HG03159 (cell line): ENCODE data around the gene KCTD20.
"Not testable (repeated sequence)": the region's sequence is repeated elsewhere in the genome, so short reads cannot be mapped to it uniquely, and the experiment has no call there.

ENCODE experiments used
- ATAC-seq: cut with Tn5 transposase; IDR thresholded peaks from one replicate; pipeline ENCODE4 v1.9.1; 2021; ENCODE audit warnings: mild to moderate bottlenecking, moderate library complexity; ENCODE audit not compliant: unreplicated experiment

The KCTD20 gene

DNA sequence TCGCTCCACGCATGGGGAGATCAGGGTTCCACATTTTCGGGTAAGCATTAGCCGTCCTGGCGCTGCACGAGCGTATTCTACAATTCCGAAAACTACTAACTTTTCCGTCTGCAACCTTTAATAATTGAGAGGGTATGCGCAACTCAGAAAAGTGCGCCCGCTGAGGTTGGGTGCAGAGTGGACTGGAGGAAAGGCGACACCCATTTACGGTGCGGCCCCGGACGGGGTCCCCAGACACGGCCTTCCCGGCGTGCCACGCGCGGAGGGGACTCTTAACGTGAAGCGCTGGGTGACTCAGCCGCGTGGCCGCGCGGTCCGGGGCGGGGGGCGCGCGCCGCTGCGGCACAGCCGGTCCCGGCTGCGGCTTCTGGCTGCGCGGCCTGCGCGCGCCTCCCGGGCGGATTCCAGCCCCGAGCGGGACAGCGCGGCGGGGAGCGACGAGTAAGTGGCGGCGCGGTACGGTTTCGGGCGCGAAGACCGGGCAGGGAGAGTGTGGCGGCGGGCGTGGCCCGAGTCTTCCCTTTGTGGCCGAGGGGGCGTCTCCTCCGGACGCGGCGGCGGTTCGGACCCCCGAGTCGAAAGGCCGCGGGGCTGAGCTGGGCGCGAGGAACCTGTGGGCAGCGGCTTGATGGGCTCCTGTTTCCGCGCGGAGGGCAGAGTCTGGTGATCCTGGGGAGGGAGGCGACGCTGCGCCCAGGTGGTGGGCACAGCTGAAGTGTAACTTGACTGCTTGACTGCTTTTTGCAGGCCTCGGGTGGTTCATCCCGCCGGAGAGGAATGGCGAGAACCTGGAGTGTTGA lies at the start of gene KCTD20, which contains the start of gene PXT1:
TSS of gene KCTD20 (plus strand) at position 330 of the 800 bp plus-strand sequence. CDS start 27,098 bp downstream, outside the sequence.
TSS of gene PXT1 (minus strand) at position 184 of the 800 bp plus-strand sequence. CDS start 16,772 bp downstream, outside the sequence.
- peak; percentile 83 for ATAC-seq

DNA sequence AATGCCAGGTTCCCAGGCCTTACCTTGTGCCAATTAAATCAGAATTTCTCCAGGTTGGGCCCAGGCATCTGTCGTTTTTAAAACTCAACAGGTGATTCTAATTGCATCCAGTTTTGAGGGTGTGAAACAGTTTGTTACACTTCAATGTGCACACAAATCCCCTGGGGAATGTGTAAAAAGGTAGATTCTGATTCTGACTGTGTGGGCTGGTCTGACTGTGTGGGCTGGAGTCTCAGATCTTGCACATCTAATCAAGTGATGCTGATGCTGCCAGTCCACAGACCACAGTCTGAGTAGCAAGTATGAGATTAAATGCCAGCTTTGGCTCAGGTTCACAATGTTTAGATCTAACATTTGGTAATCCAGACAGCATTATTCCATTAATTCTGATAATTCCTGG lies 42.8 kb upstream of the KCTD20 start:
- ATAC-seq: no peak

DNA sequence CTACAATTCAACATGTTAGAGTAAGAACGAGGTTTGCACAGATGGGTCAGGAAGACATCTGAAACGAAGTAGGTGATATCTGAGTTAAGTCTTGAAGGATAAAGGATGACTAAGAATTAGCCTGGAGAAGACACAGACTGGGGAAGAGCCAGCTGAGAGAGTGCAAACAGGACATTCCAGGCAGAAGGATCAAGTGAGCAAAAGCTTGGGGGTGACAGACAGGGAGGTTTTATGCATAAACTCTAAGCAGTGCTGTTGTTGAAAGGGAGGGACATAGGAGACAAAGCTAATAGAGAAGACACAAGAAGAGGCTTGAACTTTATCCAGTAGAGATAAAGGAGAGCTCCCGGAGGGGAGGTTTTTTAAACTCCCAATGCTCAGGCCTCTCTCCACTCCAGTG lies 40.3 kb upstream of the KCTD20 start:
- no peak for ATAC-seq

- no peak for ATAC-seq
Measured at GRCh38 chr6:36404164-36404563, 38.6 kb upstream of the KCTD20 start.

DNA sequence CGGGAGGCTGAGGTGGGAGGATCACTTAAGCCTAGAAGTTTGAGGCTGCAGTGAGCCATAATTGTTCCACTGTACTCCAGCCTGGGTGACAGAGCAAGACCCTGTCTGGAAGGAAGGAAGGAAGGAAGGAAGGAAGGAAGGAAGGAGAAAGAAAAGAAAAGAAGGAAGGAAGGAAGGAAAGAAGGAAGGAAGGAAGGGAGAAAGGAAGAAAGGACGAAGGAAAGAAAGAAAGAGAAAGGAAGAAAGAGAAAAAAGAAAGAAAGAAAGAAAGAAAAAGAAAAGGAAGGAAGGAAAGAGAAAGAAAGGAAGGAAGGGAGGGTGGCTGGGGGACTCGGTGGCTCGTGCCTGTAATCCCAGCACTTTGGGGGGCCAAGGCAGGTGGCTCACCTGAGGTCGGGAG lies 33.1 kb upstream of the KCTD20 start:
- not testable (repeated sequence) for ATAC-seq

DNA sequence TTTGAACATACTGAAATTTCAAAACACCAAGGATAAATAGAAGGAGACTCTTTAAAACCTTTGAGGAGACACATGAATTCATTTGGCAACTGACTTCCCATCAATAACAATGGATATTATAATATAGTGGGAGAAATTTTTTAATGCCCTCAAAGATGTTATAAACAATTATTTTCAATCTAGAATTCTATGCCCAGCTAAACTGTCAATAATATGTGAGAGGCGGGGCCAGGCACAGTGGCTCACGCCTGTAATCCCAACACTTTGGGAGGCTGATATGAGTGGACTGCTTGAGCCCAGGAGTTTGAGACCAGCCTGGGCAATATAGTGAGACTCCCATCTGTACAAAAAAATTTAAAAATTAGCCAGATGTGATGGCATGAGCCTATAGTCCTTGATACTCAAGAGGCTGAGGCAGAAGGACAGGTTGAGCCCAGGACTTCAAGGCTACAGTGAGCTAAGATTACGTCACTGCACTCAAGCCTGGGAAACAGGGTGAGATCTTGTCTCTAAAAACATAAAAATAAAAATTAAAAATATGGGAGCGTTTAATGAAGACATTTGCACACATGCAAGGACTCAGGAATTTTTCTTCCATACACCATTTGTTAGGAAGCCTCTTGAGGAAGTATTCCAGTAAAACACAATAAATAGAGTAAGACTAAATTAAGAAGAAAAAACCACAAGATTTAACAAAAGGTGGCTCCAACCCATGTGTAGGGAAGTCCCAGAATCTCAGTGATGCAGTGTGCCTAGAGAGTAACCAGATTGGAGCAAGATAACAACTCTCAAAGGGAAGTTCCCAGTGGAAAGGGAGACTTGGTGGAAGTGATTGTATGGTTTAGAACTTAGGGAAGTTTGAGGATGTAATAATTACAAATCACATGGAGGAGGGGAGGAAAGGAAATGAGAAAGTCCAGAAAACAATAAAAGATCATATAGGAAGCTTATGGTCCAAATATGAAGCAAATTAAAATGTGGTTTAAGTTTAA lies 29.0 kb upstream of the KCTD20 start:
- ATAC-seq: no peak

DNA sequence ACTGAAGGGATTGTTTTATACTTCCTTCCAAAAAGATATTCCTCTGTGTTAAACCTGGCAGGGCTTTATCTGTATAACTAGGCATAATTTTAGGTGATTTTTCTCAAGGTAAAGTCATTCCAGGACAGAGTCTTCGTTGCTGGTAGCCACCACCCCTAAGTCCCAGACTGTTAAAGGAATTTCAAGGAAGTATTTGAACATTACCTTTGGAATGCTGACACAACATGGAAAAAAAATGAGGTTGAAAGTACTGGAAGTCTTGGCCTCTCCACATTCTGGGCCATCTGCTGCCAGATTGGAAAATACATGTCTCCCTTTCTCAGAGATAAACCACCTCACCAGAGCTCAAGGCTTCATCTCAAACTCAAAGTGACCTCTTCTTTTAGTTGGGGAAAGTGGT lies 28.3 kb upstream of the KCTD20 start:
- no peak for ATAC-seq

- no peak for ATAC-seq
Measured at GRCh38 chr6:36418558-36418957, 24.2 kb upstream of the KCTD20 start.

GRCh38 chr6:36419310-36419709 lies 23.5 kb upstream of the KCTD20 start:
- no peak for ATAC-seq

GRCh38 chr6:36422714-36423100 lies 20.1 kb upstream of the KCTD20 start:
- ATAC-seq: no peak

- peak; percentile 95 for ATAC-seq
Measured at GRCh38 chr6:36423101-36423824, 19.5 kb upstream of the KCTD20 start.

- ATAC-seq: no peak
Measured at GRCh38 chr6:36426622-36427021, 16.2 kb upstream of the KCTD20 start.

DNA sequence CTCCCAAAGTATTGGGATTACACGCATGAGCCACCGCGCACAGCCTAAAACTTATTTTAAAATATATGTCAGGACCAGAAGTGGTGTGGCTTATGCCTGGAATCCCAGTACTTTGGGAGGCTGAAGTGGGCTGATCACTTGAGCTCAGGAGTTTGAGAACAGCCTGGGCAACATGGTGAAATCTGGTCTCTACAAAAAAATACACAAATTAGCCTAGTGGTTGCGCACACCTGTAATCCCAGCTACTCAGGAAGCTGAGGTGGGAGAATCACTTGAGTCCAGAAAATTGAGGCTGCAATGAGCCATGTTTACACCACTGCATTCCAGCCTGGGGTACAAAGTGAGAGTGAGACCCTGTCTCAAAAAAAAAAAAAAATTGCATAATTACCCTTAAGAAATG lies 13.9 kb upstream of the KCTD20 start:
- ATAC-seq: no peak

GRCh38 chr6:36430351-36430750 lies 12.4 kb upstream of the KCTD20 start:
- ATAC-seq: no peak

DNA sequence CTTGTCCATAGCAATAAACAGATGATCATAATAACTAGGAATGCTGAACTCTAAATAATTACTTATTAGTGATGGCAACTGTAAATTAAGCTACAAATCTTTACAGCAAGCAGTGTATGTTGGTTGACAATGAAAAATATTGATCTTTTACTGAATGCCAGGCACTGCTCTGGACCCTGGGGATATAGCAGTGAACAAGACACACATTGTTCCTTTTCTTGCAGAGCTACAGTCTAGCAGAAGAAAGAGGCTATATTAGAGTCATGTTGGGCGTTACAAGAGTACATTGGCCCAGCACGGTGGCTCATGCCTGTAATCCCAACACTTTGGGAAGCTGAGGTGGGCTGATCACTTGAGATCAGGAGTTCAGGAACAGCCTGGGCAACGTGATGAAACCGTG lies 11.6 kb upstream of the KCTD20 start:
- ATAC-seq: no peak

- no peak for ATAC-seq
Measured at GRCh38 chr6:36432151-36432671, 10.6 kb upstream of the KCTD20 start.

DNA sequence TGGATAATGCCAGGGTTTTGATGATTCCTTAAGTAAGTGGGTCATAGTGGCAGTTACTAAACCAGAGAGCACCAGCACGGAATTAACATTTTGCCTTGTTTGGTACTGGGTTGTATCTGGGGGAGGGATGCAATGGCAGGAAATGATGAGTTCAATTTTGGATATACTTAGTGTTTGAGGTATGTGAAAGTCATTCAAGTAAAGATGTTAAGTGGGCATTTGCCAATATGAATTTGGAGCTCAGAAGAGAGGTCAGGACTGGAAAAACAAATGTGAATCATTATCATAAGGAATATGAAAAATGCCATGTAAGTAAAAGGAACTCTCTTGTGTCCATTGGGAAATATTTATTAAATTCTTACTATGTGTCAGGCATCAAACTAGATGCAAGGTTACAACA lies 6.3 kb upstream of the KCTD20 start:
- ATAC-seq: no peak

DNA sequence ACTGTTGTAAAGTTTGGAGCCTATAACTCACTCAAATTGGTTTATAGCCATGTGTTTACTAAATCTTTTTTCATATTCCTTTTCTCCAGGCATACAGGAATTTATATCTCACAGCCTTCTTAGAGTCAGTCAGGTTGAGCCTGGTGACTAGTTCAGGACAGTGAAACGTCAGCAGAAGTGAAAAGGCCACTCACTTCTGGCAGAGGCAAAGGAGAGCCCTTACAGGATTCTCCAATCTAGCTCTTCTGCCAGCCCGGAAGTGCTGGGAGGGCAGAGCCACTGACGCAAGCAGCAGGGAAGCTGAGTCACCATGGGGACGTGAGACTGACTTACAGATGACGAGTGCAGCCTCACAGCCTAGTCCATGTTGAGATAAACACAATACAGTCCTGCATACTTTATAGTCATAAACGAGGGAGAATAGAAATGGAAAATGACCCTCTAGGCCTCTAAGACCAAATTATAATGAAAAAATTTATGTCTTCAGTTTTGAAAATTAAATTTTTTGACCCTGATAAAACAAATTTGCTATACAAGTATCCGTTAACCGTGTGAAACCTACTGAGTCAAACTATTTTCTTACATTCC lies 1.4 kb upstream of the KCTD20 start:
- ATAC-seq: peak; percentile 48

GRCh38 chr6:36442103-36442670 lies 613 bp upstream of the KCTD20 start:
- no peak for ATAC-seq
